GM10248 (cell line): ENCODE results near the gene MACROH2A1.

ENCODE experiments used
- CTCF ChIA-PET: fragments of 300-600 bp; sonication (Branson Sonifier 250); formaldehyde crosslinking; extraction: SDS; loops from one replicate; lab custom pipeline; 2021; ENCODE audit warnings: antibody characterized with exemption; lab: Yijun Ruan, JAX
- POLR2A ChIA-PET: fragments of 350-650 bp; sonication (Branson Sonifier 250); formaldehyde crosslinking; extraction: SDS; loops from one replicate; lab custom pipeline; 2020; ENCODE audit warnings: antibody characterized with exemption; lab: Yijun Ruan, JAX
- DNase-seq: peaks from one replicate; pipeline ENCODE4 v3.0.0; 2012; ENCODE audit errors: extremely low spot score
- CTCF ChIP-seq: IDR thresholded peaks from 2 replicates; pipeline ENCODE4 v1.5.1; 2012; ENCODE audit warnings: mild to moderate bottlenecking, low read depth; ENCODE audit errors: extremely low read depth, missing control alignments, control extremely low read depth

Gene MACROH2A1

GRCh38 chr5:135391116-135391868 lies 7.7 kb downstream of the MACROH2A1 start:
- DNase-seq: no peak
- no peak for TF ChIP-seq CTCF
- ChIA-PET POLR2A (no interaction called here), CTCF (interaction anchor here (0.7 to 3.4 kb wide), 5 partner anchors 11 to 175 kb away, joined by 3 to 10 read pairs (median 3); no protein-coding TSS in a partner anchor)

- TF ChIP-seq CTCF: no peak
- ChIA-PET CTCF (interaction anchor here (1.0 kb wide), 1 partner anchor 8 kb away, joined by 4 read pairs; no protein-coding TSS in a partner anchor), POLR2A (no interaction called here)
- no peak for DNase-seq
Measured at GRCh38 chr5:135388860-135389435, 10.1 kb downstream of the MACROH2A1 start.

GRCh38 chr5:135387629-135387960 lies 11.4 kb downstream of the MACROH2A1 start:
- no peak for TF ChIP-seq CTCF
- CTCF ChIA-PET: no interaction called here
- POLR2A ChIA-PET: interaction anchor here (0.7 kb wide), 1 partner anchor 1294 kb away, joined by 5 read pairs; no protein-coding TSS in a partner anchor
- no peak for DNase-seq

GRCh38 chr5:135386886-135387628 lies 12.0 kb downstream of the MACROH2A1 start:
- POLR2A ChIA-PET: interaction anchor here (0.7 kb wide), 1 partner anchor 1293 kb away, joined by 5 read pairs; no protein-coding TSS in a partner anchor
- no peak for DNase-seq
- CTCF ChIA-PET: interaction anchor here (1.2 to 2.7 kb wide), 3 partner anchors 11 to 39 kb away, joined by 3 to 9 read pairs (median 3); no protein-coding TSS in a partner anchor
- TF ChIP-seq CTCF: no peak

- CTCF ChIA-PET: interaction anchor here (1.2 to 2.7 kb wide), 3 partner anchors 10 to 40 kb away, joined by 3 to 9 read pairs (median 3); no protein-coding TSS in a partner anchor
- TF ChIP-seq CTCF: no peak
- no peak for DNase-seq
- POLR2A ChIA-PET: no interaction called here
Measured at GRCh38 chr5:135386096-135386495, 12.9 kb downstream of the MACROH2A1 start.

GRCh38 chr5:135385576-135385975 lies 13.5 kb downstream of the MACROH2A1 start:
- DNase-seq: no peak
- no peak for TF ChIP-seq CTCF
- ChIA-PET POLR2A (no interaction called here), CTCF (interaction anchor here (1.4 to 2.7 kb wide), 3 partner anchors 9 to 72 kb away, joined by 3 to 9 read pairs (median 4); no protein-coding TSS in a partner anchor)
